ENCODE measurements around the gene ME3.

The ME3 gene

GRCh38 chr11:86469491-86470388 is 202.7 kb downstream of the ME3 start:
- in situ Hi-C loops (cut with MboI; ENCODE audit: low sequenced_read_pairs), result no loop called here

DNA sequence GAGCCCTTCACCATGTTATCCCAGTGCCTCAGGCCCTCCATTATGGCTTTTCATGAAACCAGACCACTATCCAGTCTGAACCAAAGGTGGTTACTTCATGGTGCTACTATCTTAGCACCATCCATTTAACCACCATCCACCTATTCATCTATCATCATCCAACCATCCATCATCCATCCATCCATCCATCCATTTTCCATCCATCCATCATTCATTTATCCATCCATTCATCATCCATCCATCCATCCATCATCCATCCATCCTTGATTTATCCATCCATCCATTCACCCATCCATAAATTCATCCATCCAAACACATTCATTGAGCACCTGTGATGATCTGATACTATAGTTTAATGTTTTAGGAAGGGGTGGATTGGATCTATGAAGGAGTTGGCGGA is 204.2 kb downstream of the ME3 start:
- in situ Hi-C loops (cut with MboI; ENCODE audit: low sequenced_read_pairs), result no loop called here

GRCh38 chr11:86464509-86465221 is 207.8 kb downstream of the ME3 start:
- in situ Hi-C loops (cut with MboI; ENCODE audit: low sequenced_read_pairs), result no loop called here

- in situ Hi-C loops (cut with MboI; ENCODE audit: low sequenced_read_pairs), result no loop called here
Measured at GRCh38 chr11:86463955-86464354, 208.5 kb downstream of the ME3 start.

DNA sequence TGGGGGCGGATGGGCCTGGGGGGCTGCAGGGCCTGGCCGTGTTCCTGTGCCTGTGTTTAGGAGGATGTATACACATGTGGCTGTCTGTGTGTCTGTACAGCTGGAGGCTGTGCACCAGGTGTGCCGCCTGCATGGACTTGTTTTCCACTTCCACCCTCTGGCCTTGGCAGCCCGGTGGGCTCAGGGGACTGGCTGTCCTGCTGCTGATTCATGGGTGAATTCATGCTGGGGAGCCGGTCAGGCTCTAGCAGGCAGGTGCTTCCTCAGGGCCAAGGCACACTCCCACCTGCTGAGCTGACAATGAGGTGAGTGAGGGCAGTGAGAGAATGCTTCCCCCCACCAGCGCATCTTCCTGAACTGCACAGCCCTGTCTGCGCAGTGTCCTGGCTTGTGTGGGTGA is 209.3 kb downstream of the ME3 start:
- in situ Hi-C loops (cut with MboI; ENCODE audit: low sequenced_read_pairs), result no loop called here

- in situ Hi-C loops (cut with MboI; ENCODE audit: low sequenced_read_pairs), result no loop called here
Measured at GRCh38 chr11:86461892-86462291, 210.5 kb downstream of the ME3 start.

GRCh38 chr11:86460461-86461385 is 211.7 kb downstream of the ME3 start:
- in situ Hi-C loops (cut with MboI; ENCODE audit: low sequenced_read_pairs), result no loop called here

- in situ Hi-C loops (cut with MboI; ENCODE audit: low sequenced_read_pairs), result loop anchor here (10.0 kb wide), 1 partner anchor 355 kb away; no protein-coding TSS in a partner anchor
Measured at GRCh38 chr11:86459682-86460460, 212.5 kb downstream of the ME3 start.

DNA sequence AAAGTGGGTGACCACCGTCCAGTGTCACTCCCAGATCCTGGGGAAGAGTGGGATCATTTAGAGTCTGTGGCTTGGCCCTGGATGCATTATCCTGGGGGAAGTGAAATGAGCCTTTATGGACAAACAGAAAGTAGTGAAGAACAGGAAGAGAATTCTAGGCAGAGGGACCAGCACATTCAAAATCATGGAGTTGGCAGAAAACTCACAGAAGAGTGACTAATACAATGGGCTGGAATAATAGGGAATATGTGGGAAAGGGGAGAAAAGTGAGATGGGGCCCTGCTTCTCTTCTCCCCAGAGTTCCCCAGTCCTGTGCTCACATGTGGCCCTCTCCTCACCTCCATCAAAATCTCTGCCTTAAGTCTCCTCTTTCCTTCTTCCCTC is 213.4 kb downstream of the ME3 start:
- in situ Hi-C loops (cut with MboI; ENCODE audit: low sequenced_read_pairs), result loop anchor here (10.0 kb wide), 1 partner anchor 356 kb away; no protein-coding TSS in a partner anchor

DNA sequence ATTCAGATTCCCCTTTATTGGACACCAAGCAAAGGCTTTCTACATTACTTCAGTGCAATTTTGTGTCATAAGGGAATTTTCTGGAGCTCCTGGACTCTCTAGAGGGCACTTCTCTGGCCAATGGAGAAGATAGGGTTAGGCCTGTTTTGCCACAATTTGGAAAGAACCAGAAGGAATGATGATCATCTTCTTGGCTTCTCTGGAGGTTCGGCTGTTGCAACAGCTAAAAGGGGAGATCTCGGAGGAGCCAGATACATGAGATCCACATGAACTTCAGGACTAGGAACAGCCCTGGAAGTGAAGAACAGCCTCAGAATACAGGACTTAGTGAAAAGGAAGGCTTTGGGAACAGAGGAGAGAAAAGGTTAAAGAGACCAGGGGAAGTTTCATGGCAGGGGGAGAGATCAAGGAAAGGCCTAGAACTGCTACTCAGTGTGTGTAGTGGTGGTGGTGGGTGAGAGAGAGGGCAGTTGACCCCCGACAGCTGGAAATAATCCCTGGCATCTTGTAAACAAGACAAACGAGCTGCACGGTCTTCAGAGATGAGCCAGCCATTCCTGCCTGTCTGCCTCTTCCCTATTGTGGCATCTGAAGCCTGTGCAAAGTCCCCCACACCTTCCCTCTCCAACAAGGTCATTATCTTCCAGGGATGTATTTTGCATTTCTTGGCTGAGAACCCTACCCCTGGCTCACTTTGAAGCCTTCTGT is 214.0 kb downstream of the ME3 start:
- in situ Hi-C loops (cut with MboI; ENCODE audit: low sequenced_read_pairs), result loop anchor here (10.0 kb wide), 1 partner anchor 356 kb away; no protein-coding TSS in a partner anchor

DNA sequence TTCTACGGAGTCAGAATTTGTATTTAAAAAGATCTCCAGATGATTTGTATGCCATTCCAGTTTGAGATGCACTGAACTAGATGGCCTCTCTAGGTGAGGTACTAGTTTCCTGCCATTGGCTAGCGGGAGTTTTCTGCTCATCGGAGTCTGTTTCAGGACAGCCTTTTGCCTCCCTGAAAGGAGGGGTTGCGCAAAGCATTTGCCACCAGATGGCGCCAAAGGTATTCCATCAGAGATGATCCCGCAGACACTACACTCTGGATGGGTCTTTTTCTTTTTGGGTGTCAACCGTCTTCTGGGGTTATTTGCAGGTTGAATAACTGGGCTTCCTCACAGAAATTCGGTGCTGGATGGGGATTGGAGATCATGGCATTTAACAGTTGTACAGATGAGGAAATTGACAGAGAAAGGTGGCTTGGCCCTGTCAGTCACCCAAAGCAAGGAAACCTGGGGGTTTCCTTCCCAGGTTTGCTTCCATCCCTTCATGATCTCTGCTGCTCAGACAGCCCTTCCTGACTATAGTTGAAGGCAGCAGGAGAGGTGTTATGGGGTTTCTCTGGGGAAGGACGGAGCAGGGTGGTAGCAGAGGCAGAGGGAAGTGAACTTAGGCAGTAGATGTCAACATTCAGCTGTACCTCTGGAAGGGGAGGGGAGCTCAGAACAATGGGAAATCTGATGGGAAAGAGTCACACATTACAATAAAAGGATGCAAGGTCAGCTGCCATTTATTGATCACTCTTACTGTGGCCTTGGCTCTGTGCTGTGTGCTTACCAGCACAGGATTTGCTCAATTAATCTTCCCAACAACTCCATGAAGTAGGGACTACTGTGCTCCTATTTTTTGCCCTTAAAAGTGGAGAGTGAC is 216.1 kb downstream of the ME3 start:
- in situ Hi-C loops (cut with MboI; ENCODE audit: low sequenced_read_pairs), result loop anchor here (10.0 kb wide), 1 partner anchor 358 kb away; no protein-coding TSS in a partner anchor

DNA sequence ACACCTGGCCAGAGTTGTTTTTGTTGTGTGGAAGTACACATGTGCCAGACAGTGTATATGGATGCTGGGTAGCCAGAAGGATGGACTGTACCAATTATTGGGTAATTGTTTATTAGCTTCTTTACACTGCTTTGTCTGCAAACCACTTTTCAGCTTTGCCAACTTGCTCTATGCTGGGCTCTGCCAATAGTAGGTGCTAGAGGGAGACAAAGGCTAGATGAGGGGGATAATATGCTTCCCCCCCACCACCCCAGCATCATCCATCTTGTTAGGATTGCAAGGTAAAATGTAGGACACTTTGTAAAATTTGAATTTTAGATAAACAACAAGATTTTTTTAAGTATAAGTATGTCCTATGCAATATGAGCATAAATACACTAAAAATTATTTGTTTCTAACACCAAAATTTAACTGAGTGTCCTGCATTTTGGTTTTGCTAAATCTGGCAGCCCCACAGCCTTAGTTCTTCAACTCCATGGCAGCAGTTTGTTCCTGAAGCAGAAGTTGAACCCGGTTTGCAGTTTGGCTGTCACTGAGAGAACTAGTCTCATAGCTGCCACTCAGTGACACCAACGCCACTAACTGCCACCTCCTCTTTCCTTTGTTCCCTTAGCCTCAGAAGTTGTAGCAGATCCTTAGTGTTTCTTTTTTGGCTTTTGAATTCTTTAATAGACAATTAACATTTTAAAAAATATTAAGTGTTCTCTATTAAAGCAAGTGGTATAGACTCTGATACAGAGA is 219.0 kb downstream of the ME3 start:
- in situ Hi-C loops (cut with MboI; ENCODE audit: low sequenced_read_pairs), result loop anchor here (10.0 kb wide), 1 partner anchor 361 kb away; no protein-coding TSS in a partner anchor

GRCh38 chr11:86449993-86450629 is 222.3 kb downstream of the ME3 start:
- in situ Hi-C loops (cut with MboI; ENCODE audit: low sequenced_read_pairs), result loop anchor here (10.0 kb wide), 1 partner anchor 365 kb away; no protein-coding TSS in a partner anchor

DNA sequence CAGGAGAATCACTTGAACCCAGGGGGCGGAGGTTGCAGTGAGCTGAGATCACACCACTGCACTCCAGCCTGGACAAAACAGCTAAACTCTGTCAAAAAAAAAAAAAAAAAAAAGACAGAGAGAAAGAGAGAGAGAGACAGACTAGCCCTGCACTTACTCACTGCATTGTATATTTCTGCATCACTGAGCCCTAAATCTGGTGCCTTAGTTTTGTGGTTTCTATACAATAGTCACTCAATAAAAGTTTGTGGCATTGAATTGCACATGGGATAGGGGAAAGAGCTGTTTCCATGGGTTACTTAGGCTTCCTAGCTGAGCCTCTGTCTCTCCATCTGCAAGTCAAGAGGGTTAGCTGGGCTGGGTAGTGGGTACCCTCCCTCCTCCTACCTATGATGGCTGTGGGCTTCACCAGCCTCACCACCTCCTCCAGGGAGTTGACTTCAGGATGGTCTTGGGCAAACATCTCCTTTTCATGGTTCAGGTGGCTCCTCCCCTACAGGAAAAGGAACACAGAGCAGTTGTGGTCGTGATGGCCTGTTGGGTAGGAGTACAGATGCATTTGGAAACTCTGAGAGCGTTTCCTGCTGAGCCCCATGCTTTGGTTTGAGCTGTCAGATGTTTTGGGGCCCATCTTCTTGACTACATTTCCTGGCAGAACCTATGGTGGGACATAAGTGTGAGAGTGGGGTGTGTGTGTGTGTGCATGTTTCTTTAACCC is 224.5 kb downstream of the ME3 start:
- in situ Hi-C loops (cut with MboI; ENCODE audit: low sequenced_read_pairs), result no loop called here

GRCh38 chr11:86446924-86447285 is 225.5 kb downstream of the ME3 start:
- in situ Hi-C loops (cut with MboI; ENCODE audit: low sequenced_read_pairs), result no loop called here

- in situ Hi-C loops (cut with MboI; ENCODE audit: low sequenced_read_pairs), result no loop called here
Measured at GRCh38 chr11:86446163-86446923, 226.1 kb downstream of the ME3 start.
